Measurements from ENCODE around the gene PRMT9.

The PRMT9 gene

GRCh38 chr4:147678796-147679549, 5.0 kb downstream of the PRMT9 start:
- H3K27ac ChIP-seq (ENCODE audit: low read depth, low read length) = no peak overlapping the region
- peaks cover 14% of the 10 kb centered on the region; the same call in 1 of the 2 replicates for H3K36me3 ChIP-seq (ENCODE audit: control insufficient read depth, insufficient read depth, low read length)
- no peaks in the 10 kb centered on the region for H3K27me3 ChIP-seq (ENCODE audit: control insufficient read depth, insufficient read depth, low read length)
- H3K9ac ChIP-seq (ENCODE audit: low read depth, low read length) = no peak overlapping the region
- H3K4me3 ChIP-seq (ENCODE audit: low read depth, low read length) = no peak overlapping the region
- peaks cover 5% of the 10 kb centered on the region; the same call in 1 of the 2 replicates for H3K4me1 ChIP-seq (ENCODE audit: control insufficient read depth, insufficient read depth, low read length)
- no peaks in the 10 kb centered on the region for H3K9me3 ChIP-seq (ENCODE audit: control insufficient read depth, insufficient read depth, low read length)

- Histone ChIP-seq H3K36me3 (ENCODE audit: control insufficient read depth, insufficient read depth, low read length) (peaks cover 14% of the 10 kb centered on the region), H3K27me3 (ENCODE audit: control insufficient read depth, insufficient read depth, low read length) (no peaks in the 10 kb centered on the region), H3K9me3 (ENCODE audit: control insufficient read depth, insufficient read depth, low read length) (no peaks in the 10 kb centered on the region), H3K4me3 (ENCODE audit: low read depth, low read length) (no peak overlapping the region), H3K4me1 (ENCODE audit: control insufficient read depth, insufficient read depth, low read length) (peaks cover 5% of the 10 kb centered on the region; the same call in 1 of the 2 replicates), H3K27ac (ENCODE audit: low read depth, low read length) (no peak overlapping the region), H3K9ac (ENCODE audit: low read depth, low read length) (no peak overlapping the region)
Observed at GRCh38 chr4:147678106-147678505, 5.9 kb downstream of the PRMT9 start.

GRCh38 chr4:147674496-147674895, 9.5 kb downstream of the PRMT9 start:
- Histone ChIP-seq H3K9ac (ENCODE audit: low read depth, low read length) (no peak overlapping the region), H3K27me3 (ENCODE audit: control insufficient read depth, insufficient read depth, low read length) (no peaks in the 10 kb centered on the region), H3K36me3 (ENCODE audit: control insufficient read depth, insufficient read depth, low read length) (peaks cover 39% of the 10 kb centered on the region), H3K27ac (ENCODE audit: low read depth, low read length) (no peak overlapping the region), H3K4me3 (ENCODE audit: low read depth, low read length) (no peak overlapping the region), H3K4me1 (ENCODE audit: control insufficient read depth, insufficient read depth, low read length) (no peaks in the 10 kb centered on the region), H3K9me3 (ENCODE audit: control insufficient read depth, insufficient read depth, low read length) (no peaks in the 10 kb centered on the region)

- Histone ChIP-seq H3K9ac (ENCODE audit: low read depth, low read length) (no peak overlapping the region), H3K36me3 (ENCODE audit: control insufficient read depth, insufficient read depth, low read length) (peaks cover 39% of the 10 kb centered on the region), H3K9me3 (ENCODE audit: control insufficient read depth, insufficient read depth, low read length) (no peaks in the 10 kb centered on the region), H3K4me3 (ENCODE audit: low read depth, low read length) (no peak overlapping the region), H3K27ac (ENCODE audit: low read depth, low read length) (no peak overlapping the region), H3K4me1 (ENCODE audit: control insufficient read depth, insufficient read depth, low read length) (no peaks in the 10 kb centered on the region), H3K27me3 (ENCODE audit: control insufficient read depth, insufficient read depth, low read length) (no peaks in the 10 kb centered on the region)
Observed at GRCh38 chr4:147674073-147674472, 9.9 kb downstream of the PRMT9 start.

- Histone ChIP-seq H3K27me3 (ENCODE audit: control insufficient read depth, insufficient read depth, low read length) (no peaks in the 10 kb centered on the region), H3K4me3 (ENCODE audit: low read depth, low read length) (no peak overlapping the region), H3K27ac (ENCODE audit: low read depth, low read length) (no peak overlapping the region), H3K9me3 (ENCODE audit: control insufficient read depth, insufficient read depth, low read length) (no peaks in the 10 kb centered on the region), H3K36me3 (ENCODE audit: control insufficient read depth, insufficient read depth, low read length) (peaks cover 46% of the 10 kb centered on the region), H3K9ac (ENCODE audit: low read depth, low read length) (no peak overlapping the region), H3K4me1 (ENCODE audit: control insufficient read depth, insufficient read depth, low read length) (peaks cover 10% of the 10 kb centered on the region)
Observed at GRCh38 chr4:147658501-147658900, 25.5 kb downstream of the PRMT9 start.

GRCh38 chr4:147655639-147656038, 28.3 kb downstream of the PRMT9 start:
- H3K4me1 ChIP-seq (ENCODE audit: control insufficient read depth, insufficient read depth, low read length) = peaks cover 10% of the 10 kb centered on the region
- peak overlapping the region; percentile 60 for H3K27ac ChIP-seq (ENCODE audit: low read depth, low read length)
- no peak overlapping the region for H3K4me3 ChIP-seq (ENCODE audit: low read depth, low read length)
- H3K36me3 ChIP-seq (ENCODE audit: control insufficient read depth, insufficient read depth, low read length) = peaks cover 42% of the 10 kb centered on the region
- H3K9me3 ChIP-seq (ENCODE audit: control insufficient read depth, insufficient read depth, low read length) = no peaks in the 10 kb centered on the region
- H3K27me3 ChIP-seq (ENCODE audit: control insufficient read depth, insufficient read depth, low read length) = no peaks in the 10 kb centered on the region
- H3K9ac ChIP-seq (ENCODE audit: low read depth, low read length) = no peak overlapping the region

- H3K36me3 ChIP-seq (ENCODE audit: control insufficient read depth, insufficient read depth, low read length) = peaks cover 27% of the 10 kb centered on the region; the same call in 1 of the 2 replicates
- no peak overlapping the region for H3K27ac ChIP-seq (ENCODE audit: low read depth, low read length)
Observed at GRCh38 chr4:147651563-147651962, 32.4 kb downstream of the PRMT9 start.

GRCh38 chr4:147648656-147649055, 35.3 kb downstream of the PRMT9 start:
- Histone ChIP-seq H3K36me3 (ENCODE audit: control insufficient read depth, insufficient read depth, low read length) (peaks cover 19% of the 10 kb centered on the region; the same call in 1 of the 2 replicates), H3K9me3 (ENCODE audit: control insufficient read depth, insufficient read depth, low read length) (no peaks in the 10 kb centered on the region), H3K27me3 (ENCODE audit: control insufficient read depth, insufficient read depth, low read length) (no peaks in the 10 kb centered on the region)

More at GRCh38 chr4:147651563-147651962, 32.4 kb downstream of the PRMT9 start:
- Histone ChIP-seq H3K9me3 (ENCODE audit: control insufficient read depth, insufficient read depth, low read length) (no peaks in the 10 kb centered on the region), H3K4me1 (ENCODE audit: control insufficient read depth, insufficient read depth, low read length) (peaks cover 17% of the 10 kb centered on the region), H3K27me3 (ENCODE audit: control insufficient read depth, insufficient read depth, low read length) (no peaks in the 10 kb centered on the region), H3K9ac (ENCODE audit: low read depth, low read length) (no peak overlapping the region), H3K4me3 (ENCODE audit: low read depth, low read length) (no peak overlapping the region)

GRCh38 chr4:147645099-147645498, 38.9 kb downstream of the PRMT9 start:
- no peaks in the 10 kb centered on the region for H3K27me3 ChIP-seq (ENCODE audit: control insufficient read depth, insufficient read depth, low read length)
- H3K27ac ChIP-seq (ENCODE audit: low read depth, low read length) = no peak overlapping the region
- peaks cover 23% of the 10 kb centered on the region for H3K36me3 ChIP-seq (ENCODE audit: control insufficient read depth, insufficient read depth, low read length)
- H3K4me1 ChIP-seq (ENCODE audit: control insufficient read depth, insufficient read depth, low read length) = peaks cover 16% of the 10 kb centered on the region; the same call in 1 of the 2 replicates
- H3K9me3 ChIP-seq (ENCODE audit: control insufficient read depth, insufficient read depth, low read length) = no peaks in the 10 kb centered on the region
- H3K9ac ChIP-seq (ENCODE audit: low read depth, low read length) = no peak overlapping the region
- H3K4me3 ChIP-seq (ENCODE audit: low read depth, low read length) = no peak overlapping the region

More at GRCh38 chr4:147648656-147649055, 35.3 kb downstream of the PRMT9 start:
- Histone ChIP-seq H3K9ac (ENCODE audit: low read depth, low read length) (no peak overlapping the region), H3K4me1 (ENCODE audit: control insufficient read depth, insufficient read depth, low read length) (peaks cover 16% of the 10 kb centered on the region; the same call in 1 of the 2 replicates), H3K27ac (ENCODE audit: low read depth, low read length) (no peak overlapping the region), H3K4me3 (ENCODE audit: low read depth, low read length) (no peak overlapping the region)

- Histone ChIP-seq H3K36me3 (ENCODE audit: control insufficient read depth, insufficient read depth, low read length) (peaks cover 23% of the 10 kb centered on the region), H3K9ac (ENCODE audit: low read depth, low read length) (no peak overlapping the region), H3K4me1 (ENCODE audit: control insufficient read depth, insufficient read depth, low read length) (peaks cover 20% of the 10 kb centered on the region)
Observed at GRCh38 chr4:147644471-147644870, 39.5 kb downstream of the PRMT9 start.

GRCh38 chr4:147643616-147644015, 40.3 kb downstream of the PRMT9 start:
- Histone ChIP-seq H3K36me3 (ENCODE audit: control insufficient read depth, insufficient read depth, low read length) (peaks cover 21% of the 10 kb centered on the region), H3K27me3 (ENCODE audit: control insufficient read depth, insufficient read depth, low read length) (no peaks in the 10 kb centered on the region), H3K9me3 (ENCODE audit: control insufficient read depth, insufficient read depth, low read length) (no peaks in the 10 kb centered on the region), H3K27ac (ENCODE audit: low read depth, low read length) (no peak overlapping the region), H3K4me1 (ENCODE audit: control insufficient read depth, insufficient read depth, low read length) (peaks cover 22% of the 10 kb centered on the region), H3K9ac (ENCODE audit: low read depth, low read length) (no peak overlapping the region), H3K4me3 (ENCODE audit: low read depth, low read length) (no peak overlapping the region)

More at GRCh38 chr4:147644471-147644870, 39.5 kb downstream of the PRMT9 start:
- Histone ChIP-seq H3K9me3 (ENCODE audit: control insufficient read depth, insufficient read depth, low read length) (no peaks in the 10 kb centered on the region), H3K27ac (ENCODE audit: low read depth, low read length) (no peak overlapping the region), H3K27me3 (ENCODE audit: control insufficient read depth, insufficient read depth, low read length) (no peaks in the 10 kb centered on the region), H3K4me3 (ENCODE audit: low read depth, low read length) (no peak overlapping the region)

Data from HUES48 (cell line).